CD4-positive, alpha-beta T cell (primary cell): ENCODE data around the gene AMFR. TPM values are rescaled to one million over a fixed set of nuclear protein-coding genes. Genes with fewer than 3 reads are reported as not detected.

Experiments used
- ATAC-seq: fragments of 200-7000 bp; cut with Tn5 transposase; one replicate; pipeline ENCODE4 v1.10.0; 2022; ENCODE audit warnings: mild to moderate bottlenecking; ENCODE audit not compliant: poor library complexity
- CTCF ChIA-PET: fragments of 350-600 bp; sonication (Branson Sonifier 250); formaldehyde crosslinking; loops from one replicate; lab custom pipeline; 2021; ENCODE audit warnings: antibody characterized with exemption, inconsistent platforms; lab: Charles Lee
- POLR2A ChIA-PET: fragments of 350-600 bp; sonication (Branson Sonifier 250); formaldehyde crosslinking; loops from one replicate; lab custom pipeline; 2021; ENCODE audit warnings: antibody characterized with exemption, inconsistent platforms; lab: Charles Lee
- DNase-seq, 14 experiments: peaks; one replicate each; pipeline ENCODE4 v3.0.0-alpha.2; 2013 to 2020; ENCODE audit warnings: mixed read lengths in 2 of 14
- H3K27ac ChIP-seq, 2 donors: one replicate each; pipeline versions ENCODE4 v1.5.1 to v1.7.0; 2013; ENCODE audit warnings: low read length in 2 of 2, low read depth in 1 of 2, mild to moderate bottlenecking in 1 of 2
- H3K27me3 ChIP-seq, 2 experiments: 1 replicate in 1 of 2; 2 replicates in 1 of 2; pipeline versions ENCODE4 v1.6.1 to v1.7.0; 2013; ENCODE audit warnings: low read length in 2 of 2, control low read depth in 1 of 2, mild to moderate bottlenecking in 1 of 2, moderate library complexity in 1 of 2; ENCODE audit not compliant: insufficient read depth in 2 of 2, control insufficient read depth in 1 of 2
- H3K36me3 ChIP-seq: one replicate; pipeline ENCODE4 v1.6.1; 2013; ENCODE audit warnings: low read length, control low read depth; ENCODE audit not compliant: insufficient read depth
- H3K4me1 ChIP-seq: one replicate; pipeline ENCODE4 v1.6.1; 2013; ENCODE audit warnings: low read length, control low read depth; ENCODE audit not compliant: insufficient read depth
- H3K4me3 ChIP-seq: one replicate; pipeline ENCODE4 v1.5.1; 2013; ENCODE audit warnings: mild to moderate bottlenecking, low read length, moderate library complexity
- H3K9me3 ChIP-seq, 2 experiments: 1 replicate in 1 of 2; 2 replicates in 1 of 2; pipeline versions ENCODE4 v1.6.1 to v1.7.0; 2013; ENCODE audit warnings: low read length in 2 of 2, mild to moderate bottlenecking in 2 of 2, control low read depth in 1 of 2, moderate library complexity in 1 of 2; ENCODE audit not compliant: control insufficient read depth in 1 of 2, insufficient read depth in 1 of 2
- H3K27ac Mint-ChIP-seq: one replicate; pipeline ENCODE4 v1.8.0; 2020; ENCODE audit warnings: mixed read lengths
- H3K27me3 Mint-ChIP-seq: one replicate; pipeline ENCODE4 v1.8.0; 2021; ENCODE audit warnings: mixed read lengths
- H3K36me3 Mint-ChIP-seq: one replicate; pipeline ENCODE4 v1.8.0; 2021; ENCODE audit warnings: low read depth, mixed read lengths
- H3K4me1 Mint-ChIP-seq: one replicate; pipeline ENCODE4 v1.8.0; 2021; ENCODE audit warnings: low read depth, mixed read lengths
- H3K4me3 Mint-ChIP-seq: one replicate; pipeline ENCODE4 v1.8.0; 2020; ENCODE audit warnings: mild to moderate bottlenecking, mixed read lengths
- H3K9me3 Mint-ChIP-seq: one replicate; pipeline ENCODE4 v1.8.0; 2020; ENCODE audit warnings: mixed read lengths
- CTCF ChIP-seq: fragments of 200-600 bp; IDR thresholded peaks from one replicate; pipeline ENCODE4 v1.8.0; 2022; ENCODE audit warnings: antibody characterized with exemption, mild to moderate bottlenecking
- intact Hi-C, 2 experiments: fragments of 100-400 bp; cut with DNase I in 1 of 2; cut with micrococcal nuclease in 1 of 2; formaldehyde crosslinking; loops; one replicate each; pipeline versions ENCODE4 v1.15.1 to v1.9.0; 2023 to 2025; cut with DNase I, micrococcal nuclease
- total RNA-seq, 174 experiments: library from RNA in 2 of 174; stranded (reverse) in 2 of 174; gene quantifications; one replicate each; pipeline ENCODE4 v1.2.3 and lab custom pipeline; 2021 to 2026

The AMFR gene
- total RNA-seq, 2 experiments from 2014 or later = 79.2 to 83.8 TPM

DNA sequence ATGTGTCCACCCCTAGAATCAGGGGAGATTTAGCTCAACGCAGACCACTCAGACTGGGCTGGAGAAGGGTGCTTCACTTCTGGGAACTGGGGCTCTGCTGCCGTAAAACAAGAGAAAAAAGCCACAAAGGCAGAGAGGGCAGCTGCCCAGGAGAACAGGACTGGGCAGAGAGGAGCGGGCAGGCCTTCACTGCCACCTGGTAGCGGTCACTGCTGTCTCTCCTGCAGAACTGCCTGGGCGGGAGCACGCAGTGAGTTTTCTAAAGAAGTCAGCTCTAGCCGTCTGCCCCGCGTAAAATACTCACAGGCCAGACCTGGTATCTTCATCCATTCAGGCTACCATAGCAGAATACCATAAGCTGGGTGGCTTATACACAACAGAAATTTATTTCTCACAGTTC lies 103.8 kb downstream of the AMFR start:
- no peak for ATAC-seq
- H3K4me1 Mint-ChIP-seq = no peaks in the 10 kb centered on the region
- H3K36me3 Mint-ChIP-seq = no peaks in the 10 kb centered on the region
- no peak for TF ChIP-seq CTCF
- Histone ChIP-seq H3K36me3 (no peaks in the 10 kb centered on the region), H3K27me3 (no peaks in the 10 kb centered on the region), H3K4me3 (no peak overlapping the region), H3K4me1 (peaks cover 9% of the 10 kb centered on the region), H3K9me3 (no peaks in the 10 kb centered on the region), H3K27ac (no peak overlapping the region)
- ChIA-PET CTCF (interaction anchor here (0.6 kb wide), 1 partner anchor 854 kb away, joined by 3 read pairs; no protein-coding TSS in a partner anchor), POLR2A (no interaction called here)
- H3K9me3 Mint-ChIP-seq = no peaks in the 10 kb centered on the region
- intact Hi-C loops = no loop called here
- no peak overlapping the region for H3K27ac Mint-ChIP-seq
- H3K27me3 Mint-ChIP-seq = no peaks in the 10 kb centered on the region
- H3K4me3 Mint-ChIP-seq = no peak overlapping the region
- DNase-seq = no peak

GRCh38 chr16:56320811-56321558 lies 104.4 kb downstream of the AMFR start:
- no peak overlapping the region for H3K27ac Mint-ChIP-seq

DNA sequence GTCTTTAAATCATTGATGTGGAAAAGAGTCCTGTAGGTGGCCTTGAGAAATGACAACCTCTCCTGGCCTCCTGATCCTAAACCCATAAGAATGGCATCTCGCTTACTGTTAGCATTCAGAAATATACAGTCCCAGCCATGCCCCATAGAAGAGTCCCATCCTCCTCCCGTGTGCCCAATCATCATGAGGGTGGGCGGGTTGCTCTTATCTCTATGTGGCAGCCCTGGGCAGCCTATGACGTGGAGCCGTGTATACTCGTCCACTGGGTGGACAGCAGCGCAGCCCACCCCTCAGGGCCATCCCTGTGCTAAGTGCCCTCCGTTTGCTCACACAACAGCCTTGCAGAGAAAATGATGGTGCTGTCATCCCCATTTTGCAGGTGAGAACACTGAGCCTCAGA lies 105.3 kb downstream of the AMFR start:
- Histone ChIP-seq H3K27ac (no peak overlapping the region), H3K4me3 (no peak overlapping the region), H3K4me1 (peaks cover 9% of the 10 kb centered on the region), H3K36me3 (no peaks in the 10 kb centered on the region), H3K9me3 (no peaks in the 10 kb centered on the region), H3K27me3 (no peaks in the 10 kb centered on the region)
- ChIA-PET POLR2A (no interaction called here), CTCF (no interaction called here)
- no peak for DNase-seq
- Mint-ChIP-seq H3K4me1 (no peaks in the 10 kb centered on the region), H3K36me3 (no peaks in the 10 kb centered on the region), H3K27me3 (no peaks in the 10 kb centered on the region), H3K9me3 (no peaks in the 10 kb centered on the region), H3K27ac (no peak overlapping the region), H3K4me3 (no peak overlapping the region)
- intact Hi-C loops = no loop called here
- no peak for TF ChIP-seq CTCF
- ATAC-seq = no peak

More at GRCh38 chr16:56320811-56321558, 104.4 kb downstream of the AMFR start:
- no peaks in the 10 kb centered on the region for H3K9me3 Mint-ChIP-seq
- intact Hi-C loops = no loop called here
- Histone ChIP-seq H3K27ac (no peak overlapping the region), H3K27me3 (no peaks in the 10 kb centered on the region), H3K4me3 (no peak overlapping the region), H3K4me1 (peaks cover 9% of the 10 kb centered on the region), H3K9me3 (no peaks in the 10 kb centered on the region), H3K36me3 (no peaks in the 10 kb centered on the region)
- ChIA-PET CTCF (interaction anchor here (0.6 kb wide), 1 partner anchor 853 kb away, joined by 3 read pairs; no protein-coding TSS in a partner anchor), POLR2A (no interaction called here)
- H3K36me3 Mint-ChIP-seq = no peaks in the 10 kb centered on the region
- TF ChIP-seq CTCF = no peak
- ATAC-seq = no peak
- H3K4me1 Mint-ChIP-seq = no peaks in the 10 kb centered on the region
- DNase-seq = no peak
- no peaks in the 10 kb centered on the region for H3K27me3 Mint-ChIP-seq
- H3K4me3 Mint-ChIP-seq = no peak overlapping the region
